Ishikawa (cell line): Measurements from ENCODE around the gene R3HDM2.

Experiments used
- CEBPB ChIP-seq: IDR thresholded peaks from 2 replicates; pipeline ENCODE4 v1.6.1; 2012
- CREB1 ChIP-seq: IDR thresholded peaks from 2 replicates; pipeline ENCODE4 v1.6.1; 2012; ENCODE audit warnings: low read depth
- EGR1 ChIP-seq: IDR thresholded peaks from 2 replicates; pipeline ENCODE4 v1.6.1; 2012
- EP300 ChIP-seq: IDR thresholded peaks from 2 replicates; pipeline ENCODE4 v1.6.1; 2012; ENCODE audit warnings: borderline replicate concordance
- FOXM1 ChIP-seq: IDR thresholded peaks from 2 replicates; pipeline ENCODE4 v1.6.1; 2012; ENCODE audit warnings: low read depth, borderline replicate concordance
- NFIC ChIP-seq: IDR thresholded peaks from 2 replicates; pipeline ENCODE4 v1.6.1; 2012
- RAD21 ChIP-seq: IDR thresholded peaks from 2 replicates; pipeline ENCODE4 v1.6.1; 2012; ENCODE audit warnings: low read depth
- TAF1 ChIP-seq: IDR thresholded peaks from 2 replicates; pipeline ENCODE4 v1.6.1; 2012; ENCODE audit warnings: low read depth, mild to moderate bottlenecking
- TCF12 ChIP-seq: IDR thresholded peaks from 2 replicates; pipeline ENCODE4 v1.6.1; 2012; ENCODE audit warnings: low read depth
- TEAD4 ChIP-seq: IDR thresholded peaks from 2 replicates; pipeline ENCODE4 v1.6.1; 2012
- YY1 ChIP-seq: IDR thresholded peaks from 2 replicates; pipeline ENCODE4 v1.6.1; 2012; ENCODE audit warnings: low read depth
- ZBTB7A ChIP-seq: IDR thresholded peaks from 2 replicates; pipeline ENCODE4 v1.6.1; 2012; ENCODE audit warnings: low read depth
- TF ChIP-seq, protein P1 (sequence below): IDR thresholded peaks from 2 replicates; pipeline ENCODE4 v1.6.1; 2012; ENCODE audit warnings: low read depth, mild to moderate bottlenecking
- TF ChIP-seq, protein P2 (sequence below): IDR thresholded peaks from 2 replicates; pipeline ENCODE4 v1.6.1; 2012
- TF ChIP-seq, protein P3 (sequence below): IDR thresholded peaks from 2 replicates; pipeline ENCODE4 v1.6.1; 2012

Gene R3HDM2

DNA sequence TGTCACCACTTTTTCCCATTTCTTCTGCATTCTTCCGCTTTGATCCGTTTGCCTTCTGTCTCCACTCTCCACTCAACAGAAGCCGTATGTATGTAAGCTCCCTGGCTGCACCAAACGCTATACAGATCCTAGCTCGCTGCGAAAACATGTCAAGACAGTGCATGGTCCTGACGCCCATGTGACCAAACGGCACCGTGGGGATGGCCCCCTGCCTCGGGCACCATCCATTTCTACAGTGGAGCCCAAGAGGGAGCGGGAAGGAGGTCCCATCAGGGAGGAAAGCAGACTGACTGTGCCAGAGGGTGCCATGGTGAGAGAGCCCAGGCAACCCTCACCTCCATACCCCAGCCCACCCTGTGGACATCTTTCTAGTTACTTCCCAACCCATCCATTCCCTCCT lies 37.1 kb upstream of the R3HDM2 start:
- TF ChIP-seq RAD21 (no peak), TCF12 (no peak)
- TF ChIP-seq, protein P1, sequence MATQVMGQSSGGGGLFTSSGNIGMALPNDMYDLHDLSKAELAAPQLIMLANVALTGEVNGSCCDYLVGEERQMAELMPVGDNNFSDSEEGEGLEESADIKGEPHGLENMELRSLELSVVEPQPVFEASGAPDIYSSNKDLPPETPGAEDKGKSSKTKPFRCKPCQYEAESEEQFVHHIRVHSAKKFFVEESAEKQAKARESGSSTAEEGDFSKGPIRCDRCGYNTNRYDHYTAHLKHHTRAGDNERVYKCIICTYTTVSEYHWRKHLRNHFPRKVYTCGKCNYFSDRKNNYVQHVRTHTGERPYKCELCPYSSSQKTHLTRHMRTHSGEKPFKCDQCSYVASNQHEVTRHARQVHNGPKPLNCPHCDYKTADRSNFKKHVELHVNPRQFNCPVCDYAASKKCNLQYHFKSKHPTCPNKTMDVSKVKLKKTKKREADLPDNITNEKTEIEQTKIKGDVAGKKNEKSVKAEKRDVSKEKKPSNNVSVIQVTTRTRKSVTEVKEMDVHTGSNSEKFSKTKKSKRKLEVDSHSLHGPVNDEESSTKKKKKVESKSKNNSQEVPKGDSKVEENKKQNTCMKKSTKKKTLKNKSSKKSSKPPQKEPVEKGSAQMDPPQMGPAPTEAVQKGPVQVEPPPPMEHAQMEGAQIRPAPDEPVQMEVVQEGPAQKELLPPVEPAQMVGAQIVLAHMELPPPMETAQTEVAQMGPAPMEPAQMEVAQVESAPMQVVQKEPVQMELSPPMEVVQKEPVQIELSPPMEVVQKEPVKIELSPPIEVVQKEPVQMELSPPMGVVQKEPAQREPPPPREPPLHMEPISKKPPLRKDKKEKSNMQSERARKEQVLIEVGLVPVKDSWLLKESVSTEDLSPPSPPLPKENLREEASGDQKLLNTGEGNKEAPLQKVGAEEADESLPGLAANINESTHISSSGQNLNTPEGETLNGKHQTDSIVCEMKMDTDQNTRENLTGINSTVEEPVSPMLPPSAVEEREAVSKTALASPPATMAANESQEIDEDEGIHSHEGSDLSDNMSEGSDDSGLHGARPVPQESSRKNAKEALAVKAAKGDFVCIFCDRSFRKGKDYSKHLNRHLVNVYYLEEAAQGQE: no peak

GRCh38 chr12:57467212-57467874 lies 36.5 kb upstream of the R3HDM2 start:
- TF ChIP-seq EGR1 (no peak), TAF1 (no peak), RAD21 (no peak), NFIC (no peak), ZBTB7A (no peak), TCF12 (no peak), EP300 (no peak), YY1 (no peak), CEBPB (no peak), TEAD4 (no peak), FOXM1 (no peak), CREB1 (no peak)
- TF ChIP-seq, protein P1: no peak
- TF ChIP-seq, protein P2, sequence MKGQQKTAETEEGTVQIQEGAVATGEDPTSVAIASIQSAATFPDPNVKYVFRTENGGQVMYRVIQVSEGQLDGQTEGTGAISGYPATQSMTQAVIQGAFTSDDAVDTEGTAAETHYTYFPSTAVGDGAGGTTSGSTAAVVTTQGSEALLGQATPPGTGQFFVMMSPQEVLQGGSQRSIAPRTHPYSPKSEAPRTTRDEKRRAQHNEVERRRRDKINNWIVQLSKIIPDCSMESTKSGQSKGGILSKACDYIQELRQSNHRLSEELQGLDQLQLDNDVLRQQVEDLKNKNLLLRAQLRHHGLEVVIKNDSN: no peak
- TF ChIP-seq, protein P3, sequence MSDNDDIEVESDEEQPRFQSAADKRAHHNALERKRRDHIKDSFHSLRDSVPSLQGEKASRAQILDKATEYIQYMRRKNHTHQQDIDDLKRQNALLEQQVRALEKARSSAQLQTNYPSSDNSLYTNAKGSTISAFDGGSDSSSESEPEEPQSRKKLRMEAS: no peak

GRCh38 chr12:57465747-57466505 lies 35.1 kb upstream of the R3HDM2 start:
- TF ChIP-seq EP300: no peak
- no peak for TF ChIP-seq CEBPB
- TF ChIP-seq YY1: no peak
- TF ChIP-seq TCF12: no peak

DNA sequence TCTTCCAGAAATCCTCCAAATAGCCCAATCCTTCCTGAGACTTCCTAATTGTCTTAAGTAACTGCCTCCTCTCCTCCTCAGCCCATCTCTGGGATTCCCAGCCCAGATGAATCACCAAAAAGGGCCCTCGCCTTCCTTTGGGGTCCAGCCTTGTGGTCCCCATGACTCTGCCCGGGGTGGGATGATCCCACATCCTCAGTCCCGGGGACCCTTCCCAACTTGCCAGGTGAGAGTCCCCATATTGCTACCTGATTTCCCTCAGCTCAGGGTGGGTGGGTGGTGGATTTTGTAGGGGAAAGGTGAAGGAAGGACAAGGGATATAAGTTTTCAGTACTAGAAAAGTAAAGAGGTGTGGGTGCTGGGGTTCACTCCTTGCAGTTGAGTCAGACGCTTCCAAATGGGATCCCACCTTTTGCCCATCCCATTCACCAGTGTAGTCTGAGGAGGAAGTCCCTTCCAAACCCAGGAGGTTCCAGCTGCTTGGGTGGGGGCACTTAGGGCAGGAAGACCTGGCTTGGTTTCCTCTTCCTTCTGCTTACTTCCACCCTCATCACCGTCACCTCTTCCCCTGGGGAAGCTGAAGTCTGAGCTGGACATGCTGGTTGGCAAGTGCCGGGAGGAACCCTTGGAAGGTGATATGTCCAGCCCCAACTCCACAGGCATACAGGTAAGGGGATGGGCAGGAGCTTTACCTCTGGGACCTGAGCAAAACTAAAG lies 34.3 kb upstream of the R3HDM2 start:
- TF ChIP-seq TAF1 (no peak), EP300 (no peak), TCF12 (no peak), CREB1 (no peak), EGR1 (no peak), CEBPB (no peak), RAD21 (no peak), YY1 (no peak), FOXM1 (no peak), NFIC (no peak), TEAD4 (no peak), ZBTB7A (no peak)
- TF ChIP-seq, protein P3: no peak
- TF ChIP-seq, protein P2: no peak
- TF ChIP-seq, protein P1: no peak
